ENCODE measurements around the gene MLNR. TPM values are rescaled to one million over a fixed set of nuclear protein-coding genes. Genes with fewer than 3 reads are reported as not detected.

Gene MLNR
- polyA plus RNA-seq, 1 donor from 2014 or later, result not detected

GRCh38 chr13:49208619-49209018 lies 11.5 kb upstream of the MLNR start:
- Histone ChIP-seq H3K79me2 (replicated peaks; ENCODE audit: insufficient read depth, low read length) (no peaks in the 10 kb centered on the region), H3K36me3 (ENCODE audit: insufficient read depth, low read length) (peaks cover 23% of the 10 kb centered on the region), H3K9me3 (ENCODE audit: low read length) (no peaks in the 10 kb centered on the region), H2AFZ (ENCODE audit: low read depth, low read length) (no peak overlapping the region), H3F3A (ENCODE audit: insufficient read depth, low read length, poor library complexity, severe bottlenecking) (no peaks in the 10 kb centered on the region), H3K4me3 (ENCODE audit: low read length) (no peak overlapping the region), H4K20me1 (ENCODE audit: insufficient read depth) (no peaks in the 10 kb centered on the region), H3K9me2 (ENCODE audit: insufficient read depth, low read length) (no peaks in the 10 kb centered on the region), H3K9ac (ENCODE audit: low read length) (no peak overlapping the region), H3K27ac (ENCODE audit: low read length) (no peak overlapping the region), H3K4me2 (ENCODE audit: low read length) (no peak overlapping the region), H3K27me3 (ENCODE audit: insufficient read depth, low read depth, low read length) (no peaks in the 10 kb centered on the region)
- no peak for TF ChIP-seq CTCF (IDR thresholded peaks at IDR 0.05; ENCODE audit: poor library complexity, severe bottlenecking)
- TF ChIP-seq MXI1 (conservative IDR thresholded peaks at IDR 0.05; ENCODE audit: poor library complexity, severe bottlenecking), result no peak
- TF ChIP-seq SMC3 (conservative IDR thresholded peaks at IDR 0.05; ENCODE audit: poor library complexity), result no peak
- TF ChIP-seq POLR2AphosphoS5 (IDR thresholded peaks at IDR 0.05), result no peak
- no peak for TF ChIP-seq TAF1 (IDR thresholded peaks at IDR 0.05; ENCODE audit: low read depth)
- TF ChIP-seq, protein P1, sequence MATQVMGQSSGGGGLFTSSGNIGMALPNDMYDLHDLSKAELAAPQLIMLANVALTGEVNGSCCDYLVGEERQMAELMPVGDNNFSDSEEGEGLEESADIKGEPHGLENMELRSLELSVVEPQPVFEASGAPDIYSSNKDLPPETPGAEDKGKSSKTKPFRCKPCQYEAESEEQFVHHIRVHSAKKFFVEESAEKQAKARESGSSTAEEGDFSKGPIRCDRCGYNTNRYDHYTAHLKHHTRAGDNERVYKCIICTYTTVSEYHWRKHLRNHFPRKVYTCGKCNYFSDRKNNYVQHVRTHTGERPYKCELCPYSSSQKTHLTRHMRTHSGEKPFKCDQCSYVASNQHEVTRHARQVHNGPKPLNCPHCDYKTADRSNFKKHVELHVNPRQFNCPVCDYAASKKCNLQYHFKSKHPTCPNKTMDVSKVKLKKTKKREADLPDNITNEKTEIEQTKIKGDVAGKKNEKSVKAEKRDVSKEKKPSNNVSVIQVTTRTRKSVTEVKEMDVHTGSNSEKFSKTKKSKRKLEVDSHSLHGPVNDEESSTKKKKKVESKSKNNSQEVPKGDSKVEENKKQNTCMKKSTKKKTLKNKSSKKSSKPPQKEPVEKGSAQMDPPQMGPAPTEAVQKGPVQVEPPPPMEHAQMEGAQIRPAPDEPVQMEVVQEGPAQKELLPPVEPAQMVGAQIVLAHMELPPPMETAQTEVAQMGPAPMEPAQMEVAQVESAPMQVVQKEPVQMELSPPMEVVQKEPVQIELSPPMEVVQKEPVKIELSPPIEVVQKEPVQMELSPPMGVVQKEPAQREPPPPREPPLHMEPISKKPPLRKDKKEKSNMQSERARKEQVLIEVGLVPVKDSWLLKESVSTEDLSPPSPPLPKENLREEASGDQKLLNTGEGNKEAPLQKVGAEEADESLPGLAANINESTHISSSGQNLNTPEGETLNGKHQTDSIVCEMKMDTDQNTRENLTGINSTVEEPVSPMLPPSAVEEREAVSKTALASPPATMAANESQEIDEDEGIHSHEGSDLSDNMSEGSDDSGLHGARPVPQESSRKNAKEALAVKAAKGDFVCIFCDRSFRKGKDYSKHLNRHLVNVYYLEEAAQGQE (IDR thresholded peaks at IDR 0.05; ENCODE audit: borderline replicate concordance), result no peak
- no peak for TF ChIP-seq EZH2 (IDR thresholded peaks at IDR 0.05; ENCODE audit: borderline replicate concordance, insufficient read depth, low read length, poor library complexity, severe bottlenecking)
- no peak for TF ChIP-seq RAD21 (conservative IDR thresholded peaks at IDR 0.05)
- TF ChIP-seq EP300 (conservative IDR thresholded peaks at IDR 0.05; ENCODE audit: poor library complexity, severe bottlenecking), result no peak

- no peak overlapping the region for H2AFZ ChIP-seq (ENCODE audit: low read depth, low read length)
- TF ChIP-seq RAD21 (conservative IDR thresholded peaks at IDR 0.05), result no peak
- TF ChIP-seq EZH2 (IDR thresholded peaks at IDR 0.05; ENCODE audit: borderline replicate concordance, insufficient read depth, low read length, poor library complexity, severe bottlenecking), result no peak
- no peak for TF ChIP-seq MXI1 (conservative IDR thresholded peaks at IDR 0.05; ENCODE audit: poor library complexity, severe bottlenecking)
- no peak for TF ChIP-seq POLR2AphosphoS5 (IDR thresholded peaks at IDR 0.05)
- no peak for TF ChIP-seq EP300 (conservative IDR thresholded peaks at IDR 0.05; ENCODE audit: poor library complexity, severe bottlenecking)
- TF ChIP-seq SMC3 (conservative IDR thresholded peaks at IDR 0.05; ENCODE audit: poor library complexity), result no peak
- no peak for TF ChIP-seq TAF1 (IDR thresholded peaks at IDR 0.05; ENCODE audit: low read depth)
- TF ChIP-seq, protein P1 (IDR thresholded peaks at IDR 0.05; ENCODE audit: borderline replicate concordance), result no peak
- no peak for TF ChIP-seq CTCF (IDR thresholded peaks at IDR 0.05; ENCODE audit: poor library complexity, severe bottlenecking)
Measured at GRCh38 chr13:49210114-49210513, 10.0 kb upstream of the MLNR start.

More at GRCh38 chr13:49210114-49210513, 10.0 kb upstream of the MLNR start:
- Histone ChIP-seq H3K9me2 (ENCODE audit: insufficient read depth, low read length) (no peaks in the 10 kb centered on the region), H3K4me2 (ENCODE audit: low read length) (no peak overlapping the region), H3K79me2 (replicated peaks; ENCODE audit: insufficient read depth, low read length) (no peaks in the 10 kb centered on the region), H3K27me3 (ENCODE audit: insufficient read depth, low read depth, low read length) (no peaks in the 10 kb centered on the region), H3K27ac (ENCODE audit: low read length) (no peak overlapping the region), H3F3A (ENCODE audit: insufficient read depth, low read length, poor library complexity, severe bottlenecking) (no peaks in the 10 kb centered on the region), H4K20me1 (ENCODE audit: insufficient read depth) (no peaks in the 10 kb centered on the region), H3K9me3 (ENCODE audit: low read length) (no peaks in the 10 kb centered on the region), H3K36me3 (ENCODE audit: insufficient read depth, low read length) (peaks cover 20% of the 10 kb centered on the region), H3K4me3 (ENCODE audit: low read length) (no peak overlapping the region), H3K9ac (ENCODE audit: low read length) (no peak overlapping the region)

All from neural cell (in vitro differentiated cells).